GM12875 (cell line): ENCODE data around the gene ERCC1.
"Not testable (repeated sequence)": the region's sequence is repeated elsewhere in the genome, so short reads cannot be mapped to it uniquely, and the experiment has no call there.

ENCODE experiments used
- H3K4me3 ChIP-seq: one replicate; pipeline ENCODE4 v1.5.1; 2011; ENCODE audit warnings: low read depth, low read length, control low read depth
- TF ChIP-seq, protein P1 (sequence below): IDR thresholded peaks from 2 replicates; pipeline ENCODE4 v1.5.1; 2011; ENCODE audit warnings: low read depth, mild to moderate bottlenecking, control low read depth, inconsistent platforms, low read length, moderate library complexity, borderline replicate concordance; ENCODE audit not compliant: insufficient read depth

The ERCC1 gene

DNA sequence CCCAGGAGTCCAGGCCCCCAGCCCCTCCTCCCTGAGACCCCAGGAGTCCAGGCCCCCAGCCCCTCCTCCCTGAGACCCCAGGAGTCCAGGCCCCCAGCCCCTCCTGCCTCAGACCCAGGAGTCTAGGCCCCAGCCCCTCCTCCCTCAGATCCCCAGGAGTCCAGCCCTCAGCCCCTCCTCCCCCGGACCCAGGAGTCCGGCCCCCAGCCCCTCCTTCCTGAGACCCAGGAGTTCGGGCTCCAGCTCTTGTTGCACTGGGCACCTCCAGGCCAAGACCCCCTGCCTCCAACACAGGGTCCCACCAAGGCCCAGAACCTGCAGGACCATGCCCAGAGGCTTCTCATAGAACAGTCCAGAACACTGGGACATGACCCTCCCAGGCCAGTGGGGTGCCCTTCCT is 3.8 kb downstream of the ERCC1 start:
- TF ChIP-seq, protein P1, sequence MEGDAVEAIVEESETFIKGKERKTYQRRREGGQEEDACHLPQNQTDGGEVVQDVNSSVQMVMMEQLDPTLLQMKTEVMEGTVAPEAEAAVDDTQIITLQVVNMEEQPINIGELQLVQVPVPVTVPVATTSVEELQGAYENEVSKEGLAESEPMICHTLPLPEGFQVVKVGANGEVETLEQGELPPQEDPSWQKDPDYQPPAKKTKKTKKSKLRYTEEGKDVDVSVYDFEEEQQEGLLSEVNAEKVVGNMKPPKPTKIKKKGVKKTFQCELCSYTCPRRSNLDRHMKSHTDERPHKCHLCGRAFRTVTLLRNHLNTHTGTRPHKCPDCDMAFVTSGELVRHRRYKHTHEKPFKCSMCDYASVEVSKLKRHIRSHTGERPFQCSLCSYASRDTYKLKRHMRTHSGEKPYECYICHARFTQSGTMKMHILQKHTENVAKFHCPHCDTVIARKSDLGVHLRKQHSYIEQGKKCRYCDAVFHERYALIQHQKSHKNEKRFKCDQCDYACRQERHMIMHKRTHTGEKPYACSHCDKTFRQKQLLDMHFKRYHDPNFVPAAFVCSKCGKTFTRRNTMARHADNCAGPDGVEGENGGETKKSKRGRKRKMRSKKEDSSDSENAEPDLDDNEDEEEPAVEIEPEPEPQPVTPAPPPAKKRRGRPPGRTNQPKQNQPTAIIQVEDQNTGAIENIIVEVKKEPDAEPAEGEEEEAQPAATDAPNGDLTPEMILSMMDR: no peak
- peak overlapping the region; percentile 29 for H3K4me3 ChIP-seq

DNA sequence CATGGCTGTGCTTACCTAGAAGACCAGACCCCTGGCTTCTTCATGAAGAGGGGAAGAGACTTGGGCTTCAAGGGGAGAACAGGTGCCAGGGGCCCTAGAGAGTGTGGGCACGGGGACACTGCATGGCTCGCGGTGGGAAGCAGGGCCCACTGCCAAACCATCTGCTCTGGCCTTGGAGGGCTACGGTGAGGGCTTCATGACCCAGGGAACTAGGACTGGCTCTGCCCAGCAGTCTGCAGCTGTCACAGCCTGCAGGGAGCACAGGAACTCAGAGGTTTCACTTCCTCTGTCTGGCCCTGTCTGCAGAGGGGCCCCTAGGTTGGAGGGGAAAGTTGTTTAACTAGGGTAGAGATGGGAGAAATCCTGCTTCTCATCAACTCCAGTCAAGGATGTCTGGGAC is 4.3 kb downstream of the ERCC1 start:
- TF ChIP-seq, protein P1: no peak
- H3K4me3 ChIP-seq: peak overlapping the region; percentile 29

DNA sequence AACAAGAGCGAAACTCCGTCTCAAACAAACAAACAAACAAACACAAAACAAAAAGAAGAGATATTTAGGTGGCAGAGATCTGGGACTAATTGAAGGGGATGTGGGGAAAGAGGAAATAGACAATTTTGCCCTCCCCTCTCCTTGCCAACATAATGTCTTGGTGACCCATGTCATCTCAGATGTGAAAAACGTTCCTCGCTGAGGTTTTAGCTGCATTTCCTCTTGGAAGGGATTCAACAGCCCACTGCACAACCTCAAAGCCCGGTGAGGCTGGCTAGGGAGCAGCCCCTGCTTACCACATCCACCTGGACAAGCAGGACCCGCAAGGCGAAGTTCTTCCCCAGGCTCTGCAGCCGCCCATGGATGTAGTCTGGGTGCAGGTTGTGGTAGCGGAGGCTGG is 4.9 kb downstream of the ERCC1 start:
- peak overlapping the region; percentile 29 for H3K4me3 ChIP-seq
- TF ChIP-seq, protein P1: no peak

DNA sequence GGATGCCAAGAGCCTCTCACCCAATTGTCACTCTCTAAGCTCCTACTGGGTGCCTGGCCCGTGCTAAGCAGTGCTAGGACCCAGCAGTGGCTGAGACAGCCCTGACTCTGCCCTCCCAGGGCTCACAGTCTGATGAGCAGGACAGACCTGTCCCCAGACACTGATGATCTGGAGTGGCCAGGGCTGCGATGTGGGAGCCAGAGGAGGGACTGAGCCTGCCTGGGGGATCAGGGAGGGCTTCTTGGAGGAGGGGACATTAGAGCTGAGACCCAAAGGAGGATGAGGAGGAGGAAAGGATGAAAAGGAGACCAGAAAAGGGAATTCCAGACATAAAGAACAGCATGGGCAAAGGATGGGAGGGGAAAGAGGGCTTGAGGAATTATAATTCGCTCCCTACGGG is 6.6 kb downstream of the ERCC1 start:
- TF ChIP-seq, protein P1: no peak
- no peak overlapping the region for H3K4me3 ChIP-seq

DNA sequence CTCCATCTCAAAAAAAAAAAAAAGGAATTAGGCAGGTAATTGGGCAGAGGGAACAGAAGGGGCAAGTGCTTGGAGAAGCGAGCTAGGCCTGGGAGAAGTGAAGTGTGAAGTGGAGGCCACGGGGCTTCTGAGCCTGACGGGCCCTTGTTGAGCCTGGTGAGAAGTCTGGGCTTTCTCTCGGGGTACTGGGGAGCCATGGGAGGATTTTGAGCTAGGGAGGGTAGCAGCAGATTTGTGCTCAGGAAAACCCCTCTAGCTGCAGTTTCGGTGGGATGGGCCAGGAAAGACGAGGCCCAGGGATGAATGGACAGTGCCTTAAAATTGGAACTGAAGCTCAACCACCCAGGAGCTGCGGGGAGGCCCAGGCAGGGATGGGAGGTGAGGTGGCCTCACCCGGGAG is 9.2 kb downstream of the ERCC1 start:
- no peak overlapping the region for H3K4me3 ChIP-seq
- TF ChIP-seq, protein P1: no peak

DNA sequence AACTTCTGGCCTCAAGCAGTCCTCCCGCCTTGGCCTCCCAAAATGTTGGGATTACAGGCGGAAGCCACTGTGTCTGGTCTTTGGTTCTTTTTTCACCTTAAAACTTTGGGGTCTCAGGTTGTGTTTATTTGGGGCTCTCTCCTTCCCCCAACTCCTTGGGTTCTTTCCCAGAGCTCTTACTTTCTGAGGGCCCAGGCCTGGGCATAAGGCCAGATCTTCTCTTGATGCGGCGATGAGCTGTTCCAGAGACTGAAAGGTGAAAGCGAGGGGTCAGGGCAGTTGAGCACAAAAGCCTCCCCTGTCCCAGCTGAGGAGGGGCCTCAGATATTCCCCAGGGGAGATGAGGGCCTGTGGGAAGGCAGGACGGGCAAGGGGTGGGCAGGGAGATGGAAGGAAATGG is 10.2 kb downstream of the ERCC1 start:
- no peak overlapping the region for H3K4me3 ChIP-seq
- TF ChIP-seq, protein P1: no peak

DNA sequence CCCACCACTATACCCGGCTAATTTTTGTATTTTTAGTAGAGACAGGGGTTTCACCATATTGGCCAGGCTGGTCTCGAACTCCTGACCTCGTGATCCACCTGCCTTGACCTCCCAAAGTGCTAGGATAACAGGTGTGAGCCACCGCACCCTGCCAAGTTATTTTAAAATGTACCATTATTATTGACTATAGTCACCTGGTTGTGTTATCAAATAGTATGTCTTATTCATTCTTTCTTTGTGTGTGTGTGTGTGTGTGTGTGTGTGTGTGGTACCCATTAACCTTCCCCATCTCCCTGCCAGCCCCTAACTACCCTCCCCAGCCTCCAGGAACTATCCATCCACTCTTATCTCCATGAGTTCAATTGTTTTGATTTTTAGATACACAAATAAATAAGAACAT is 13.4 kb downstream of the ERCC1 start:
- not testable (repeated sequence) for H3K4me3 ChIP-seq

DNA sequence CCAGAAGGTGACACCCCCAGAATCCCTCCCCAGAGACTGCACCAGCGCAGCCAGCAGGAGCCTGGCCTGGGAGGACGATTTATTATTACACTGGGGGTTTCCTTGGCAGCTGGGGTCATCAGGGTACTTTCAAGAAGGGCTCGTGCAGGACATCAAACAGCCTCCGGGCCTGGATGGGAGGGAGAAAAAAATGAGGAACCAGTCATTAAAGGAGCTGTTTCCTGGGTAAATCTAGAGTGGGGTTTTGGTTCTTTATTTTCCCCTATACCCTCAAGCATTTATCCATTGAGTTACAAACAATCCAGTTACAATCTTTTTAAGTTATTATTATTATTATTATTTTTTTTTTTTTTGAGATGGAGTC is 14.2 kb downstream of the ERCC1 start:
- no peak overlapping the region for H3K4me3 ChIP-seq
- TF ChIP-seq, protein P1: no peak
